Endodermal cell (in vitro differentiated cells): ENCODE results near the gene SELENOW. TPM values are rescaled to one million over a fixed set of nuclear protein-coding genes. Genes with fewer than 3 reads are reported as not detected.

Experiments
- DNase-seq: peaks from one replicate; pipeline ENCODE4 v3.0.0-alpha.2; 2017
- H3K27ac ChIP-seq: 2 replicates; pipeline ENCODE4 v1.5.1; 2013; ENCODE audit warnings: mild to moderate bottlenecking, low read depth, low read length, moderate library complexity
- H3K27me3 ChIP-seq: 2 replicates; pipeline ENCODE4 v1.6.1; 2013; ENCODE audit warnings: mild to moderate bottlenecking, low read length, moderate library complexity; ENCODE audit not compliant: insufficient read depth, control insufficient read depth, poor library complexity, severe bottlenecking
- H3K36me3 ChIP-seq: 2 replicates; pipeline ENCODE4 v1.7.0; 2013; ENCODE audit warnings: mild to moderate bottlenecking, low read length, moderate library complexity; ENCODE audit not compliant: control insufficient read depth, insufficient read depth
- H3K4me1 ChIP-seq: one replicate; pipeline ENCODE4 v1.7.0; 2013; ENCODE audit warnings: low read length; ENCODE audit not compliant: control insufficient read depth, insufficient read depth
- H3K4me3 ChIP-seq: 2 replicates; pipeline ENCODE4 v1.5.1; 2013; ENCODE audit warnings: mild to moderate bottlenecking, low read length, moderate library complexity
- H3K9ac ChIP-seq: 2 replicates; pipeline ENCODE4 v1.6.1; 2013; ENCODE audit warnings: mild to moderate bottlenecking, low read length, moderate library complexity; ENCODE audit not compliant: poor library complexity, severe bottlenecking; ENCODE audit errors: extremely low read depth
- H3K9me3 ChIP-seq: 2 replicates; pipeline ENCODE4 v1.6.1; 2013; ENCODE audit warnings: mild to moderate bottlenecking, low read length, moderate library complexity; ENCODE audit not compliant: control insufficient read depth
- H3K27ac Mint-ChIP-seq: 2 replicates; pipeline ENCODE4 v1.8.0; 2020; ENCODE audit warnings: mixed read lengths
- H3K27me3 Mint-ChIP-seq: 2 replicates; pipeline ENCODE4 v1.8.0; 2021; ENCODE audit warnings: mild to moderate bottlenecking, mixed read lengths; ENCODE audit not compliant: insufficient read depth
- H3K36me3 Mint-ChIP-seq: 2 replicates; pipeline ENCODE4 v1.8.0; 2020; ENCODE audit warnings: low read depth, mixed read lengths
- H3K4me1 Mint-ChIP-seq: 2 replicates; pipeline ENCODE4 v1.8.0; 2020; ENCODE audit warnings: mixed read lengths
- H3K4me3 Mint-ChIP-seq: 2 replicates; pipeline ENCODE4 v1.8.0; 2020; ENCODE audit warnings: mild to moderate bottlenecking, moderate library complexity, mixed read lengths
- H3K9me3 Mint-ChIP-seq: 2 replicates; pipeline ENCODE4 v1.8.0; 2020; ENCODE audit warnings: mild to moderate bottlenecking, mixed read lengths
- WGBS, 2 experiments: methylation state at CpG; one replicate each; pipeline versions ENCODE4 v1.1.5 to v1.1.7; 2013; ENCODE audit warnings: missing lambda C conversion rate in 2 of 2, mixed read lengths in 1 of 2; ENCODE audit not compliant: insufficient coverage in 1 of 2, insufficient read length in 1 of 2; 5-methylcytosine and 5-hydroxymethylcytosine counted together
- total RNA-seq, 2 donors: library from RNA; stranded (reverse); fragmentation: NEBNext Ultra II Directional in 1 of 2; extraction: Animal tissue kit (Norgen Biotek cat#: 25700) in 1 of 2; gene quantifications; 2 replicates in 1 of 2; 3 replicates in 1 of 2; pipeline ENCODE4 v1.2.1, GENCODE V29; 2021
- TF ChIP-seq, protein P1 (sequence below): fragments of 200-600 bp; sonication (generic); conservative IDR thresholded peaks from 2 replicates; pipeline ENCODE4 v1.5.0; 2021; ENCODE audit warnings: antibody characterized with exemption, mild to moderate bottlenecking

SELENOW gene
- total RNA-seq, 2 donors from 2014 or later = 404 to 410 TPM

- TF ChIP-seq, protein P1, sequence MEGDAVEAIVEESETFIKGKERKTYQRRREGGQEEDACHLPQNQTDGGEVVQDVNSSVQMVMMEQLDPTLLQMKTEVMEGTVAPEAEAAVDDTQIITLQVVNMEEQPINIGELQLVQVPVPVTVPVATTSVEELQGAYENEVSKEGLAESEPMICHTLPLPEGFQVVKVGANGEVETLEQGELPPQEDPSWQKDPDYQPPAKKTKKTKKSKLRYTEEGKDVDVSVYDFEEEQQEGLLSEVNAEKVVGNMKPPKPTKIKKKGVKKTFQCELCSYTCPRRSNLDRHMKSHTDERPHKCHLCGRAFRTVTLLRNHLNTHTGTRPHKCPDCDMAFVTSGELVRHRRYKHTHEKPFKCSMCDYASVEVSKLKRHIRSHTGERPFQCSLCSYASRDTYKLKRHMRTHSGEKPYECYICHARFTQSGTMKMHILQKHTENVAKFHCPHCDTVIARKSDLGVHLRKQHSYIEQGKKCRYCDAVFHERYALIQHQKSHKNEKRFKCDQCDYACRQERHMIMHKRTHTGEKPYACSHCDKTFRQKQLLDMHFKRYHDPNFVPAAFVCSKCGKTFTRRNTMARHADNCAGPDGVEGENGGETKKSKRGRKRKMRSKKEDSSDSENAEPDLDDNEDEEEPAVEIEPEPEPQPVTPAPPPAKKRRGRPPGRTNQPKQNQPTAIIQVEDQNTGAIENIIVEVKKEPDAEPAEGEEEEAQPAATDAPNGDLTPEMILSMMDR = no peak
- Histone ChIP-seq H3K9ac (no peak overlapping the region), H3K27me3 (no peaks in the 10 kb centered on the region), H3K4me3 (no peak overlapping the region), H3K9me3 (no peaks in the 10 kb centered on the region), H3K4me1 (no peaks in the 10 kb centered on the region), H3K27ac (no peak overlapping the region), H3K36me3 (no peaks in the 10 kb centered on the region)
- H3K36me3 Mint-ChIP-seq = peaks cover 1% of the 10 kb centered on the region
- H3K4me3 Mint-ChIP-seq = no peak overlapping the region
- H3K27ac Mint-ChIP-seq = no peak overlapping the region
- H3K27me3 Mint-ChIP-seq = peaks cover under 1% of the 10 kb centered on the region
- 80 to 90% methylated on average over 1 of the region's 1 CpG for WGBS, 2 experiments
- peaks cover 2% of the 10 kb centered on the region for H3K4me1 Mint-ChIP-seq
- no peak for DNase-seq
- peaks cover 8% of the 10 kb centered on the region for H3K9me3 Mint-ChIP-seq
Observed at GRCh38 chr19:47792616-47793015, 14.1 kb downstream of the SELENOW start.

DNA sequence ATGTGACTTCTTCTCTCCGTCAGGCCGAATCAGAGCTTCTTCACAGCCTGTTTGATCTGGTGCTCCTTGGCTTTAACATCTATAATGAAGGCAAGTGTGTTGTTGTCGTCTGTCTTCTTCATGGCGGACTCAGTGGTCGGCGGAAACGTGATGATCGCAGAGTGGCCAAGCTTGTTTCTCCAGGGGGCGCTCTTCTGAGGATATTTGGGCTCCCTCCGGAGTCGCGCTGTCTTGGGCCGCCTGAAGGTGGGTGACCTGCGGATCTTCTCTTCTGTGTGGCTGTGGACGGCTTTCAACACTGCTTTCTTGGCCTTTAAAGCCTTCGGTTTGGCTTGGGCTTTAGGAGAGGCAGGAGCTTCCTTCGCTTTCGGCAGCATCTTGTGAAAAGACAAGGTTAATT, 16.0 kb downstream of the SELENOW start:
- H3K27ac ChIP-seq = no peak overlapping the region
- Mint-ChIP-seq H3K4me3 (no peak overlapping the region), H3K27ac (no peak overlapping the region), H3K27me3 (peaks cover 2% of the 10 kb centered on the region), H3K4me1 (peaks cover 7% of the 10 kb centered on the region), H3K36me3 (no peaks in the 10 kb centered on the region), H3K9me3 (peaks cover 8% of the 10 kb centered on the region)
- H3K9ac ChIP-seq = no peak overlapping the region
- WGBS, 2 experiments = 86 to 87% methylated on average over 15 to 18 of the region's 18 CpGs
- no peaks in the 10 kb centered on the region for H3K9me3 ChIP-seq
- H3K27me3 ChIP-seq = no peaks in the 10 kb centered on the region
- TF ChIP-seq, protein P1 = peak; percentile 68
- peak; percentile 83 for DNase-seq
- H3K4me1 ChIP-seq = no peaks in the 10 kb centered on the region
- H3K4me3 ChIP-seq = no peak overlapping the region
- H3K36me3 ChIP-seq = no peaks in the 10 kb centered on the region

- H3K27me3 ChIP-seq = no peaks in the 10 kb centered on the region
- peaks cover 5% of the 10 kb centered on the region for H3K9me3 ChIP-seq
- H3K27ac Mint-ChIP-seq = no peak overlapping the region
- no peaks in the 10 kb centered on the region for H3K4me1 ChIP-seq
- no peak for DNase-seq
- WGBS, 2 experiments = 93 to 98% methylated on average over 2 of the region's 2 CpGs
- peaks cover 2% of the 10 kb centered on the region for H3K27me3 Mint-ChIP-seq
- TF ChIP-seq, protein P1 = no peak
- H3K27ac ChIP-seq = no peak overlapping the region
- no peak overlapping the region for H3K4me3 ChIP-seq
- peaks cover 5% of the 10 kb centered on the region for H3K4me1 Mint-ChIP-seq
- peaks cover 3% of the 10 kb centered on the region for H3K36me3 Mint-ChIP-seq
- H3K9ac ChIP-seq = no peak overlapping the region
- no peak overlapping the region for H3K4me3 Mint-ChIP-seq
- no peaks in the 10 kb centered on the region for H3K36me3 ChIP-seq
- peaks cover 13% of the 10 kb centered on the region for H3K9me3 Mint-ChIP-seq
Observed at GRCh38 chr19:47796785-47797184, 18.3 kb downstream of the SELENOW start.
